HEK293T (cell line): ENCODE data around the gene ALOX12.

Experiments
- BHLHE40 ChIP-seq: fragments of 450-650 bp; IDR thresholded peaks from 2 replicates; pipeline ENCODE4 v1.6.1; 2016; ENCODE audit warnings: mild to moderate bottlenecking, moderate library complexity, borderline replicate concordance
- FOXK2 ChIP-seq: fragments of 450-650 bp; IDR thresholded peaks from 2 replicates; pipeline ENCODE4 v1.6.1; 2016; ENCODE audit warnings: mild to moderate bottlenecking
- FOXM1 ChIP-seq: fragments of 450-650 bp; IDR thresholded peaks from 2 replicates; pipeline ENCODE4 v1.6.1; 2017; ENCODE audit warnings: mild to moderate bottlenecking, borderline replicate concordance
- L3MBTL2 ChIP-seq: fragments of 450-650 bp; conservative IDR thresholded peaks from 2 replicates; pipeline ENCODE4 v1.6.1; 2016; ENCODE audit warnings: mild to moderate bottlenecking
- SP1 ChIP-seq: fragments of 450-650 bp; IDR thresholded peaks from 2 replicates; pipeline ENCODE4 v1.6.1; 2017

GRCh38 chr17:6989779-6990178 is 6.1 kb upstream of the ALOX12 start:
- TF ChIP-seq L3MBTL2 (no peak), SP1 (no peak), FOXK2 (no peak), FOXM1 (no peak), BHLHE40 (no peak)
